ENCODE measurements around the gene SLC35F4. TPM values are rescaled to one million over a fixed set of nuclear protein-coding genes. Genes with fewer than 3 reads are reported as not detected.
"Not testable (repeated sequence)": the region's sequence is repeated elsewhere in the genome, so short reads cannot be mapped to it uniquely, and the experiment has no call there.

Gene SLC35F4
- total and polyA plus RNA-seq, 8 donors: 0.11 to 0.30 (median 0.22) TPM; not detected in 2

- intact Hi-C loops (cut with DNase I): no loop called here
- ATAC-seq: peak; percentile 65
Measured at GRCh38 chr14:57869617-57870016, 3.7 kb upstream of the SLC35F4 start.

GRCh38 chr14:57866199-57866705 is 360 bp upstream of the SLC35F4 start:
- intact Hi-C loops (cut with DNase I): no loop called here
- Histone ChIP-seq H3K27me3 (peaks cover 25 to 63% of the 10 kb centered on the region in 2 donors), H3K4me1 (no peaks in the 10 kb centered on the region), H3K9me3 (no peaks in the 10 kb centered on the region), H3K36me3 (no peaks in the 10 kb centered on the region), H3K4me3 (no peak overlapping the region), H3K27ac (no peak overlapping the region)
- ATAC-seq: no peak
- TF ChIP-seq CTCF (IDR thresholded peaks at IDR 0.05): no peak
- DNase-seq: peak in 1 of 4 donors; percentile 47

More at GRCh38 chr14:57869617-57870016, 3.7 kb upstream of the SLC35F4 start:
- Histone ChIP-seq H3K9me3 (no peaks in the 10 kb centered on the region), H3K4me1 (no peaks in the 10 kb centered on the region), H3K27ac (no peak overlapping the region), H3K4me3 (no peak overlapping the region), H3K36me3 (no peaks in the 10 kb centered on the region), H3K27me3 (peaks cover 17 to 44% of the 10 kb centered on the region in 2 donors)
- no peak for TF ChIP-seq CTCF (IDR thresholded peaks at IDR 0.05)
- DNase-seq: peak in 2 of 4 donors; percentile 19 to 76

GRCh38 chr14:57865066-57865402 is 858 bp downstream of the SLC35F4 start:
- H3K4me3 ChIP-seq: no peak overlapping the region
- H3K36me3 ChIP-seq: no peaks in the 10 kb centered on the region
- intact Hi-C loops (cut with DNase I): no loop called here
- H3K27me3 ChIP-seq: peaks cover 25 to 63% of the 10 kb centered on the region in 2 donors
- no peak overlapping the region for H3K27ac ChIP-seq
- H3K9me3 ChIP-seq: no peaks in the 10 kb centered on the region
- peak in 1 of 4 donors; percentile 49 for DNase-seq
- TF ChIP-seq CTCF (IDR thresholded peaks at IDR 0.05): no peak
- H3K4me1 ChIP-seq: no peaks in the 10 kb centered on the region
- ATAC-seq: no peak

GRCh38 chr14:57864659-57865058 is 1.2 kb downstream of the SLC35F4 start:
- no peak for ATAC-seq

GRCh38 chr14:57863471-57863870 is 2.4 kb downstream of the SLC35F4 start:
- no peak for DNase-seq
- Histone ChIP-seq H3K9me3 (no peaks in the 10 kb centered on the region), H3K27me3 (peaks cover 25 to 57% of the 10 kb centered on the region in 2 donors), H3K27ac (no peak overlapping the region), H3K4me3 (no peak overlapping the region), H3K4me1 (no peaks in the 10 kb centered on the region), H3K36me3 (no peaks in the 10 kb centered on the region)
- no peak for TF ChIP-seq CTCF (IDR thresholded peaks at IDR 0.05)
- intact Hi-C loops (cut with DNase I): no loop called here
- ATAC-seq: no peak

More at GRCh38 chr14:57864659-57865058, 1.2 kb downstream of the SLC35F4 start:
- no peak for TF ChIP-seq CTCF (IDR thresholded peaks at IDR 0.05)
- H3K4me1 ChIP-seq: no peaks in the 10 kb centered on the region
- H3K9me3 ChIP-seq: no peaks in the 10 kb centered on the region
- DNase-seq: peak in 1 of 4 donors; percentile 29
- no peak overlapping the region for H3K27ac ChIP-seq
- intact Hi-C loops (cut with DNase I): no loop called here
- H3K27me3 ChIP-seq: peaks cover 25 to 63% of the 10 kb centered on the region in 2 donors
- H3K36me3 ChIP-seq: no peaks in the 10 kb centered on the region
- H3K4me3 ChIP-seq: no peak overlapping the region

GRCh38 chr14:57855666-57856065 is 10.2 kb downstream of the SLC35F4 start:
- intact Hi-C loops (cut with DNase I); H3K27ac ChIP-seq; H3K4me3 ChIP-seq; ATAC-seq; H3K9me3 ChIP-seq; H3K27me3 ChIP-seq; H3K4me1 ChIP-seq; H3K36me3 ChIP-seq; DNase-seq: not testable (repeated sequence)
